Cardiac muscle cell (in vitro differentiated cells and primary cell): Measurements from ENCODE around the gene SYNE2. TPM values are rescaled to one million over a fixed set of nuclear protein-coding genes. Genes with fewer than 3 reads are reported as not detected.
A peak's percentile ranks its signal among the peaks of the same experiment; 100 is the strongest.

Experiments
- DNase-seq, 2 donors: peaks; one replicate each; pipeline versions ENCODE4 v3.0.0 to v3.0.0-alpha.2; 2010 to 2017; ENCODE audit warnings: low read depth in 1 of 2, low spot score in 1 of 2
- H3K27ac ChIP-seq: fragments of 200-600 bp; sonication (generic); 2 replicates; pipeline ENCODE4 v1.5.1; 2016
- H3K27me3 ChIP-seq: fragments of 200-600 bp; sonication (generic); 2 replicates; pipeline ENCODE4 v1.6.0; 2016; ENCODE audit warnings: control low read depth
- H3K36me3 ChIP-seq: fragments of 200-600 bp; sonication (generic); 2 replicates; pipeline ENCODE4 v1.5.1; 2016; ENCODE audit warnings: control low read depth
- H3K4me1 ChIP-seq: fragments of 200-600 bp; sonication (generic); 2 replicates; pipeline ENCODE4 v1.8.1; 2017; ENCODE audit warnings: low read depth, mild to moderate bottlenecking, mixed run types
- H3K4me3 ChIP-seq: fragments of 200-600 bp; sonication (generic); 2 replicates; pipeline ENCODE4 v1.5.1; 2016; ENCODE audit warnings: mild to moderate bottlenecking
- H3K9me3 ChIP-seq: fragments of 200-600 bp; sonication (generic); 2 replicates; pipeline ENCODE4 v1.5.1; 2017; ENCODE audit warnings: low read depth, mild to moderate bottlenecking, control low read depth
- polyA plus RNA-seq: library from polyadenylated mRNA; unstranded; fragments of >200 nt; fragmentation: Nextera tagmentation; extraction: Ambion mirVana; gene quantifications from 2 replicates; pipeline ENCODE4 v1.2.1, GENCODE V29; 2016
- total RNA-seq: library from RNA; depleted of rRNA; stranded (reverse); fragments of >200 nt; gene quantifications from 2 replicates; pipeline ENCODE4 v1.2.3, GENCODE V29; 2016
- TF ChIP-seq, protein P1 (sequence below): IDR thresholded peaks from 2 replicates; pipeline ENCODE4 v1.5.1; 2012; ENCODE audit warnings: low read depth, mild to moderate bottlenecking, low read length

SYNE2 gene
- total and polyA plus RNA-seq, 2 experiments from 2014 or later = 36.0 to 95.2 TPM

DNA sequence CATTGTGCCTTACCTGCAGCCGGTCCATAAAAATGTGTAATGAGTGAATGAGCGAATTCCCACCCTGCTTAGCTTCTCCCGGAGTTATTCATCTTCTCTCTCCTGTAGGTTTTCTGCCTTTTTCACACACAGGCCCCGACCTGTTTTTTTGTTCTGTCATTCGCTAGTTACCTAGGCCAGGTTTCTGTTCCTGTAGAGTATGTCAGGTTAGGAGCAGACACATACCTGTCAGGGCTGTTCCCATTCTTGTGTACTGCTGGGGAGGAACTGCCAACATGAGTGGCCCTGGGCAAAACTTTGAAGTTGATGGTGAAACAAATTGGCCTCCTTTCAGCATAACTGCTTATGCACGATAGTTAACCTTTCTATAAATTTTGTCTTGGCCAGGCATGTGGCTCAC lies 140.1 kb downstream of the SYNE2 start:
- Histone ChIP-seq H3K36me3 (peaks cover 9% of the 10 kb centered on the region), H3K4me1 (no peaks in the 10 kb centered on the region), H3K4me3 (no peak overlapping the region), H3K27me3 (no peaks in the 10 kb centered on the region), H3K9me3 (no peaks in the 10 kb centered on the region), H3K27ac (no peak overlapping the region)
- no peak for DNase-seq
- TF ChIP-seq, protein P1, sequence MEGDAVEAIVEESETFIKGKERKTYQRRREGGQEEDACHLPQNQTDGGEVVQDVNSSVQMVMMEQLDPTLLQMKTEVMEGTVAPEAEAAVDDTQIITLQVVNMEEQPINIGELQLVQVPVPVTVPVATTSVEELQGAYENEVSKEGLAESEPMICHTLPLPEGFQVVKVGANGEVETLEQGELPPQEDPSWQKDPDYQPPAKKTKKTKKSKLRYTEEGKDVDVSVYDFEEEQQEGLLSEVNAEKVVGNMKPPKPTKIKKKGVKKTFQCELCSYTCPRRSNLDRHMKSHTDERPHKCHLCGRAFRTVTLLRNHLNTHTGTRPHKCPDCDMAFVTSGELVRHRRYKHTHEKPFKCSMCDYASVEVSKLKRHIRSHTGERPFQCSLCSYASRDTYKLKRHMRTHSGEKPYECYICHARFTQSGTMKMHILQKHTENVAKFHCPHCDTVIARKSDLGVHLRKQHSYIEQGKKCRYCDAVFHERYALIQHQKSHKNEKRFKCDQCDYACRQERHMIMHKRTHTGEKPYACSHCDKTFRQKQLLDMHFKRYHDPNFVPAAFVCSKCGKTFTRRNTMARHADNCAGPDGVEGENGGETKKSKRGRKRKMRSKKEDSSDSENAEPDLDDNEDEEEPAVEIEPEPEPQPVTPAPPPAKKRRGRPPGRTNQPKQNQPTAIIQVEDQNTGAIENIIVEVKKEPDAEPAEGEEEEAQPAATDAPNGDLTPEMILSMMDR = no peak

DNA sequence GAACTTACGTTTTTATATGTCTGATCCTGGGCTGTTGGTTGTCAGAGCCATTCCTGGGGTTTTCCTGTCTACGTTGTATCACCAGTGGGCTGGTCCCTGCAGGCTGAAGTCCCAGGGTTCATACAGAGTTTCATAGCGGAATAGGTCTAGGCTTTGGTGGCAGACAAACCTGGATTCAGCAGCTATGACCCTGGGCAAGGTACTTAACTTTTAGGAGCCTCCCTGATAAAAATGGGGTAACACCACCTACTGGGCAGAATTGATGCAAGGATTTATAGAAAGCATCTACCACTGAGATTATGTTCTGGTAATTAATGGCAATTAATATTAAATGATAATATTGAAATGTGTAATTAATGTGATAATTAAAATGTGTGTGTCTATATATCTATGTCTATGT lies 141.2 kb downstream of the SYNE2 start:
- DNase-seq = peak in 1 of 2 donors; percentile 5
- no peak overlapping the region for H3K4me3 ChIP-seq
- H3K27ac ChIP-seq = no peak overlapping the region
- TF ChIP-seq, protein P1 = peak; percentile 21
- peaks cover 19% of the 10 kb centered on the region for H3K36me3 ChIP-seq
- H3K4me1 ChIP-seq = no peaks in the 10 kb centered on the region
- H3K27me3 ChIP-seq = no peaks in the 10 kb centered on the region
- no peaks in the 10 kb centered on the region for H3K9me3 ChIP-seq

DNA sequence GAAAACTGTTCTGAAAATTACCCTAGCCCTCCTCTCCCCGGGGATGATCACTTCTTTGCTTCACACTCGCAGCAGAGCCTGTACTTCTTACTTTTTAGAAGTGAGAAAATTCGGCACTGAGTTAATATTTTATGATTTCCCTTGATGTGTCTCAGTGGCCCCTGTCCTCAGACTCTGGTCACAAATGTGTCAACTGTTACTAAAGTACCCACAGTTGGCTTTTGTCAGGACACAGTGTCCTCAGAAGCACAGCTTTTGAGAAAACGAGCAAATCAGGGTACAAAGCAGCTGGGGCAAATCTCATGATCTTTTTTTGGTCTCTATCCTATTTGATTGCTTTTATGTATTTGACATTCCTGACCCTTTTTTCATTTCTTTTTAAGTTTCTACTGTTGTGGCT lies 142.5 kb downstream of the SYNE2 start:
- no peak for DNase-seq
- no peaks in the 10 kb centered on the region for H3K27me3 ChIP-seq
- H3K9me3 ChIP-seq = no peaks in the 10 kb centered on the region
- H3K36me3 ChIP-seq = peaks cover 23% of the 10 kb centered on the region
- TF ChIP-seq, protein P1 = no peak
- no peak overlapping the region for H3K27ac ChIP-seq
- no peaks in the 10 kb centered on the region for H3K4me1 ChIP-seq
- H3K4me3 ChIP-seq = no peak overlapping the region

DNA sequence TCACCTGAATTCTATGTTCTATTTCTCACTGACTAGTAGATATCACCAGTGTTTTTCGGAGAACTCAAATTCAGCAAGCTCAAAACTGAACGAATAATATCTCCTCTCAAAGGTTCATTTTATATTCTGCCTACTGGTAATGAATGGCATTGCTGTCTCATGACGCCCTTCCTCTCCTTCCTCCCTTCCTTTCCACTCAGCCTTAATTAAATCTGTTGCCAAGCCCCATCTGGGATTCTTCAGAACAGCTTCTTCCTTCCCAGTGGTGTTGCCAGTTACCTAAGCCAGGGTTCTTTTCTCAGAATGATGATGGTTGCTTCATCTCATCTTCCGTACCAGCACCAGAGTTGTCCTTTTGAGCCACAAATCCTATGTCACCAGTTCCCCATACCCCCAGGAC lies 143.2 kb downstream of the SYNE2 start:
- Histone ChIP-seq H3K36me3 (peaks cover 22% of the 10 kb centered on the region), H3K4me3 (no peak overlapping the region), H3K9me3 (no peaks in the 10 kb centered on the region), H3K27ac (no peak overlapping the region), H3K27me3 (no peaks in the 10 kb centered on the region), H3K4me1 (no peaks in the 10 kb centered on the region)
- TF ChIP-seq, protein P1 = no peak
- DNase-seq = no peak

DNA sequence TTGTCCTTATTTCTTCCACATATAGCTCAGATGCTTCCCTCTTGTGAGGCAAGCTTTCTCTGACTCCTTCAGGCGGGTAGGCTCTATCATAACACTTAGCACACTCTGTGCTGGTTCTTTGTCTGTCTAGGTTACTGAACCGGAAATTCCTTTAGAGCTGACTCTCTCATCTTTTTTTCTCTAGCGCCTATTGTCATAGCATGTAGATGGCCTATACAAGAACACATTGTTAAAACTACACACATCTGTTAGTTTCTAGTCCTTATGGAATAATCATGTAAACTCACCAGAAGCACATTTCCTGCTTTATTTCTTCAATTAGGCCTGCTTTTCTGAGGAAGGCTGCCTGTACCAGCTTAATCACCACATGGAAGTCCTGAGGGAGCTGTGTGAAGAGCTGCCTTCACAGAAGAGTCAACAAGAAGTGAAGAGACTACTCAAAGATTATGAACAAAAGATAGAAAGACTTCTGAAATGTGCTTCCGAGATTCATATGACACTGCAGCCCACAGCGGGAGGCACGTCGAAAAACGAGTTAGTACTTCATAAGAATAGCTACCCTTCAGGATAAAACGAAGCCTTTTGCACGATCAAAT lies 143.9 kb downstream of the SYNE2 start:
- peaks cover 21% of the 10 kb centered on the region for H3K36me3 ChIP-seq
- TF ChIP-seq, protein P1 = no peak
- no peaks in the 10 kb centered on the region for H3K4me1 ChIP-seq
- peak in 1 of 2 donors; percentile 22 for DNase-seq
- no peaks in the 10 kb centered on the region for H3K9me3 ChIP-seq
- no peak overlapping the region for H3K4me3 ChIP-seq
- no peaks in the 10 kb centered on the region for H3K27me3 ChIP-seq
- H3K27ac ChIP-seq = no peak overlapping the region
